ENCODE results near the gene MYOM1. TPM values are rescaled to one million over a fixed set of nuclear protein-coding genes. Genes with fewer than 3 reads are reported as not detected.

The MYOM1 gene
- total RNA-seq, 2 experiments from 2014 or later: 0.60 to 0.82 TPM

GRCh38 chr18:3118195-3119010, 101.4 kb downstream of the MYOM1 start:
- no peaks in the 10 kb centered on the region for H3K27me3 Mint-ChIP-seq
- H3K4me3 Mint-ChIP-seq: no peak overlapping the region
- no peak for DNase-seq
- no peaks in the 10 kb centered on the region for H3K9me3 Mint-ChIP-seq
- no peaks in the 10 kb centered on the region for H3K36me3 Mint-ChIP-seq
- no peak overlapping the region for H3K27ac Mint-ChIP-seq
- peaks cover 1% of the 10 kb centered on the region for H3K4me1 Mint-ChIP-seq

GRCh38 chr18:3117493-3118192, 102.1 kb downstream of the MYOM1 start:
- Mint-ChIP-seq H3K9me3 (no peaks in the 10 kb centered on the region), H3K27me3 (no peaks in the 10 kb centered on the region), H3K4me1 (peaks cover 1% of the 10 kb centered on the region), H3K4me3 (no peak overlapping the region), H3K27ac (no peak overlapping the region), H3K36me3 (no peaks in the 10 kb centered on the region)
- DNase-seq: no peak

- DNase-seq: no peak
- Mint-ChIP-seq H3K4me1 (peaks cover 1% of the 10 kb centered on the region), H3K36me3 (no peaks in the 10 kb centered on the region), H3K27ac (no peak overlapping the region), H3K9me3 (no peaks in the 10 kb centered on the region), H3K4me3 (no peak overlapping the region), H3K27me3 (no peaks in the 10 kb centered on the region)
Observed at GRCh38 chr18:3115447-3116030, 104.2 kb downstream of the MYOM1 start.

- H3K4me3 Mint-ChIP-seq: no peak overlapping the region
- no peaks in the 10 kb centered on the region for H3K9me3 Mint-ChIP-seq
- H3K4me1 Mint-ChIP-seq: peaks cover 1% of the 10 kb centered on the region
- no peak for DNase-seq
- H3K36me3 Mint-ChIP-seq: no peaks in the 10 kb centered on the region
- no peaks in the 10 kb centered on the region for H3K27me3 Mint-ChIP-seq
- H3K27ac Mint-ChIP-seq: no peak overlapping the region
Observed at GRCh38 chr18:3114451-3114850, 105.3 kb downstream of the MYOM1 start.

GRCh38 chr18:3114026-3114425, 105.7 kb downstream of the MYOM1 start:
- H3K36me3 Mint-ChIP-seq: no peaks in the 10 kb centered on the region
- no peaks in the 10 kb centered on the region for H3K27me3 Mint-ChIP-seq
- H3K9me3 Mint-ChIP-seq: no peaks in the 10 kb centered on the region

GRCh38 chr18:3111523-3112240, 108.1 kb downstream of the MYOM1 start:
- peaks cover 4% of the 10 kb centered on the region for H3K4me1 Mint-ChIP-seq
- no peaks in the 10 kb centered on the region for H3K36me3 Mint-ChIP-seq
- DNase-seq: no peak
- H3K9me3 Mint-ChIP-seq: no peaks in the 10 kb centered on the region
- H3K27ac Mint-ChIP-seq: no peak overlapping the region
- no peak overlapping the region for H3K4me3 Mint-ChIP-seq
- no peaks in the 10 kb centered on the region for H3K27me3 Mint-ChIP-seq

More at GRCh38 chr18:3114026-3114425, 105.7 kb downstream of the MYOM1 start:
- H3K27ac Mint-ChIP-seq: no peak overlapping the region
- H3K4me1 Mint-ChIP-seq: peaks cover 1% of the 10 kb centered on the region
- no peak overlapping the region for H3K4me3 Mint-ChIP-seq
- DNase-seq: no peak

- Mint-ChIP-seq H3K36me3 (no peaks in the 10 kb centered on the region), H3K27ac (no peak overlapping the region), H3K4me3 (no peak overlapping the region), H3K27me3 (no peaks in the 10 kb centered on the region), H3K9me3 (no peaks in the 10 kb centered on the region), H3K4me1 (peaks cover 4% of the 10 kb centered on the region)
- DNase-seq: no peak
Observed at GRCh38 chr18:3110034-3110752, 109.6 kb downstream of the MYOM1 start.

GRCh38 chr18:3107740-3108151, 112.0 kb downstream of the MYOM1 start:
- Mint-ChIP-seq H3K27ac (no peak overlapping the region), H3K4me1 (peaks cover 5% of the 10 kb centered on the region), H3K4me3 (no peak overlapping the region), H3K36me3 (no peaks in the 10 kb centered on the region), H3K27me3 (no peaks in the 10 kb centered on the region), H3K9me3 (no peaks in the 10 kb centered on the region)
- no peak for DNase-seq

GRCh38 chr18:3104190-3105054, 115.3 kb downstream of the MYOM1 start:
- Mint-ChIP-seq H3K36me3 (no peaks in the 10 kb centered on the region), H3K27ac (no peak overlapping the region), H3K4me1 (peaks cover 5% of the 10 kb centered on the region), H3K4me3 (no peak overlapping the region), H3K27me3 (no peaks in the 10 kb centered on the region), H3K9me3 (no peaks in the 10 kb centered on the region)
- no peak for DNase-seq

GRCh38 chr18:3103576-3103975, 116.2 kb downstream of the MYOM1 start:
- no peaks in the 10 kb centered on the region for H3K36me3 Mint-ChIP-seq
- H3K9me3 Mint-ChIP-seq: no peaks in the 10 kb centered on the region
- H3K27me3 Mint-ChIP-seq: no peaks in the 10 kb centered on the region
- H3K27ac Mint-ChIP-seq: no peak overlapping the region
- H3K4me3 Mint-ChIP-seq: no peak overlapping the region
- H3K4me1 Mint-ChIP-seq: peaks cover 6% of the 10 kb centered on the region
- no peak for DNase-seq

GRCh38 chr18:3102983-3103382, 116.8 kb downstream of the MYOM1 start:
- Mint-ChIP-seq H3K27me3 (no peaks in the 10 kb centered on the region), H3K36me3 (no peaks in the 10 kb centered on the region), H3K4me3 (no peak overlapping the region), H3K4me1 (peaks cover 6% of the 10 kb centered on the region), H3K27ac (no peak overlapping the region), H3K9me3 (no peaks in the 10 kb centered on the region)
- DNase-seq: no peak

GRCh38 chr18:3100498-3101132, 119.2 kb downstream of the MYOM1 start:
- H3K4me3 Mint-ChIP-seq: no peak overlapping the region
- H3K4me1 Mint-ChIP-seq: peaks cover 17% of the 10 kb centered on the region
- no peak for DNase-seq
- no peak overlapping the region for H3K27ac Mint-ChIP-seq
- H3K27me3 Mint-ChIP-seq: no peaks in the 10 kb centered on the region
- no peaks in the 10 kb centered on the region for H3K36me3 Mint-ChIP-seq
- H3K9me3 Mint-ChIP-seq: no peaks in the 10 kb centered on the region

GRCh38 chr18:3099327-3099726, 120.4 kb downstream of the MYOM1 start:
- no peak for DNase-seq
- no peak overlapping the region for H3K27ac Mint-ChIP-seq
- H3K9me3 Mint-ChIP-seq: no peaks in the 10 kb centered on the region
- H3K36me3 Mint-ChIP-seq: no peaks in the 10 kb centered on the region
- no peaks in the 10 kb centered on the region for H3K27me3 Mint-ChIP-seq
- H3K4me1 Mint-ChIP-seq: peaks cover 14% of the 10 kb centered on the region
- no peak overlapping the region for H3K4me3 Mint-ChIP-seq
